Chondrocyte (in vitro differentiated cells): ENCODE data around the gene PNMA6E. TPM values are rescaled to one million over a fixed set of nuclear protein-coding genes. Genes with fewer than 3 reads are reported as not detected.

ENCODE experiments used
- DNase-seq: peaks from one replicate; pipeline ENCODE4 v3.0.0; 2021; ENCODE audit warnings: mixed read lengths, low spot score
- H3K27ac Mint-ChIP-seq: one replicate; pipeline ENCODE4 v1.8.0; 2021; ENCODE audit warnings: mild to moderate bottlenecking, moderate library complexity, mixed read lengths; ENCODE audit not compliant: unreplicated experiment
- H3K27me3 Mint-ChIP-seq: 2 replicates; pipeline ENCODE4 v1.8.0; 2021; ENCODE audit warnings: low read depth, mixed read lengths
- H3K36me3 Mint-ChIP-seq: 2 replicates; pipeline ENCODE4 v1.8.0; 2021; ENCODE audit warnings: low read depth, mixed read lengths
- H3K4me1 Mint-ChIP-seq: 2 replicates; pipeline ENCODE4 v1.8.0; 2021; ENCODE audit warnings: low read depth, mild to moderate bottlenecking, mixed read lengths
- H3K4me3 Mint-ChIP-seq: one replicate; pipeline ENCODE4 v1.8.0; 2021; ENCODE audit warnings: mild to moderate bottlenecking, moderate library complexity, mixed read lengths; ENCODE audit not compliant: unreplicated experiment
- H3K9me3 Mint-ChIP-seq: 2 replicates; pipeline ENCODE4 v1.8.0; 2021; ENCODE audit warnings: low read depth, mixed read lengths
- total RNA-seq: library from RNA; stranded (reverse); gene quantifications from 3 replicates; pipeline ENCODE4 v1.2.1, GENCODE V29; 2021
- TF ChIP-seq, protein P1 (sequence below): fragments of 200-600 bp; sonication (generic); IDR thresholded peaks from 2 replicates; pipeline ENCODE4 v1.5.0; 2021; ENCODE audit warnings: antibody characterized with exemption, mild to moderate bottlenecking, moderate library complexity

Gene PNMA6E
- total RNA-seq, 1 donor from 2014 or later = not detected

DNA sequence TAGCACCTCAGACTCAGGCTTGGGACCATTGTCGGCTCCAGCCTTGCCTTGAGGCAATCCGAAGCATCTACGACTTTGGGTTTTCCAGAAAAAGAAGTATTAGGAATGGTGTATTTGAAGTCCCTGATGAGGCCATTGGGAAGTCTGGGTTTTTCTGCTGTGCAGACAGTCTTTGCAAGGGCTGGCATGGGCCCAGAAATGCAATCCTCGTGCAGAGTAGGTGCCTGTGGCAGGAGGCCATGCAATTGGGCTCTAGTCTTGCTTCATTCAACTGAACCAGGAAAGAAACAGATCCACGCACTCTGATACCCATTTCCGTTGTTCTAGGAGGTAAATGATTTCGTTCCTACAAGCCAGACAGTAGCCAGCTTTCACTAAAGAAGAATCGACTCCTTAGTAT lies 22.5 kb upstream of the PNMA6E start:
- Mint-ChIP-seq H3K4me1 (no peaks in the 10 kb centered on the region), H3K9me3 (peaks cover 17% of the 10 kb centered on the region), H3K27me3 (no peaks in the 10 kb centered on the region), H3K36me3 (peaks cover 3% of the 10 kb centered on the region), H3K4me3 (no peak overlapping the region), H3K27ac (no peak overlapping the region)
- no peak for DNase-seq
- TF ChIP-seq, protein P1, sequence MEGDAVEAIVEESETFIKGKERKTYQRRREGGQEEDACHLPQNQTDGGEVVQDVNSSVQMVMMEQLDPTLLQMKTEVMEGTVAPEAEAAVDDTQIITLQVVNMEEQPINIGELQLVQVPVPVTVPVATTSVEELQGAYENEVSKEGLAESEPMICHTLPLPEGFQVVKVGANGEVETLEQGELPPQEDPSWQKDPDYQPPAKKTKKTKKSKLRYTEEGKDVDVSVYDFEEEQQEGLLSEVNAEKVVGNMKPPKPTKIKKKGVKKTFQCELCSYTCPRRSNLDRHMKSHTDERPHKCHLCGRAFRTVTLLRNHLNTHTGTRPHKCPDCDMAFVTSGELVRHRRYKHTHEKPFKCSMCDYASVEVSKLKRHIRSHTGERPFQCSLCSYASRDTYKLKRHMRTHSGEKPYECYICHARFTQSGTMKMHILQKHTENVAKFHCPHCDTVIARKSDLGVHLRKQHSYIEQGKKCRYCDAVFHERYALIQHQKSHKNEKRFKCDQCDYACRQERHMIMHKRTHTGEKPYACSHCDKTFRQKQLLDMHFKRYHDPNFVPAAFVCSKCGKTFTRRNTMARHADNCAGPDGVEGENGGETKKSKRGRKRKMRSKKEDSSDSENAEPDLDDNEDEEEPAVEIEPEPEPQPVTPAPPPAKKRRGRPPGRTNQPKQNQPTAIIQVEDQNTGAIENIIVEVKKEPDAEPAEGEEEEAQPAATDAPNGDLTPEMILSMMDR = no peak

DNA sequence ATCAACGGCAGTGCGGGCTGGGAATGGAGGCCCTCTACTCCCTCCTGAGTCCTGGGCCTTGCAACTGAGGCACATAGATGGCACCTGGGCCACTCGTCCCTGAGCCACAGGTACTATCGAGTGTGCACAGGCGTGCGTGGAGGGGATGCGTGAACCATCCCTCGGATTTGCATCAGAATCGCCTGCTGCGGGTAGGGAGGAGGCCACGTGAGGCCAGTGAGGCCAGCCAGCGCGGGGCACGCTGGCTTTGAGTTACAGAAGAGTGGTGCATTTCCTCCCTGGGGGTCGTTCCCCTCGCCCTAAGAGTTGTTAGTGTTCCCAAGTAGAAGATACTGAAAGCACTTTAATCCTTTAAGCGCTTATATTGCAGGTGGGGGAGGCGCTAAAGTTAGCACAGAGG lies 20.7 kb upstream of the PNMA6E start:
- TF ChIP-seq, protein P1 = no peak
- peaks cover 6% of the 10 kb centered on the region for H3K9me3 Mint-ChIP-seq

DNA sequence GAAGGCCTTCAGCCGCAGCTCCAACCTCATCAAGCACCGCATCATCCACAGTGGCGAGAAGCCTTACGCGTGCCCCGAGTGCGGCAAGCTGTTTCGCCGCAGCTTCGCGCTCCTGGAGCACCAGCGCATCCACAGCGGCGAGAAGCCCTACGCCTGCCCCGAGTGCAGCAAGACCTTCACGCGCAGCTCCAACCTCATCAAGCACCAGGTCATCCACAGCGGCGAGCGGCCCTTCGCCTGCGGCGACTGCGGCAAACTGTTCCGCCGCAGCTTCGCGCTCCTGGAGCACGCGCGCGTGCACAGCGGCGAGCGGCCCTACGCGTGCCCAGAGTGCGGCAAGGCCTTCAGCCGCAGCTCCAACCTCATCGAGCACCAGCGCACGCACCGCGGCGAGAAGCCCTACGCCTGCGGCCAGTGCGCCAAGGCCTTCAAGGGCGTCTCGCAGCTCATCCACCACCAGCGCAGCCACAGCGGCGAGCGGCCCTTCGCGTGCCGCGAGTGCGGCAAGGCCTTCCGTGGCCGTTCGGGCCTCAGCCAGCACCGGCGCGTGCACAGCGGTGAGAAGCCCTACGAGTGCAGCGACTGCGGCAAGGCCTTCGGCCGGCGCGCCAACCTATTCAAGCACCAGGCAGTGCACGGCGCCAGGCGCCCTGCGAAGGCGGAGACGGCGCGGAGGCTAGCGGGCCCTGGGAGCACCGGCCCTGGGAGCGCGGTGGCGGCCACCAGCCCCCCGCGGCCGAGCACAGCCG lies 19.9 kb upstream of the PNMA6E start:
- DNase-seq = no peak
- H3K4me1 Mint-ChIP-seq = no peaks in the 10 kb centered on the region

More for the DNA sequence above, 20.7 kb upstream of the PNMA6E start:
- Mint-ChIP-seq H3K4me1 (no peaks in the 10 kb centered on the region), H3K36me3 (peaks cover 3% of the 10 kb centered on the region), H3K4me3 (no peak overlapping the region), H3K27ac (no peak overlapping the region), H3K27me3 (peaks cover under 1% of the 10 kb centered on the region)
- DNase-seq = no peak

DNA sequence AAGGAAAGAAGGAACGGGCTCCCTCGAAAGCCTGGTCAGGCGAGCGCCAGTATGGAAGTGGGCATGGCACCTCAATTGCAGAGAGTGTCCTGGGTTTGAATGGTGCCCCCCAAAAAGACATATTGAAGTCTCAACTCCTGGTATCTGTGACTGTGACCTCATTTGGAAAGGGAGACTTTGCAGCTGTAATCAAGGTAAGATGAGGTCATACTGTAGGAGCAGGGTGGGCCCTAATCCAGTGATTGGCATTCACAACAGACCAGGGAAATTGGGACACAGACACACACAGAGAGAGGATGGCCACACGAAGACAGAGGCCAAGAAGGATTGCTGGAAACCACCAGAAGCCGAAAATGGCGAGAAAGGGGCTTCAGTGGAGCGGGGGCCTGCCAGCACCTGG lies 16.5 kb upstream of the PNMA6E start:
- TF ChIP-seq, protein P1 = no peak
- H3K27ac Mint-ChIP-seq = no peak overlapping the region
- no peak for DNase-seq
- H3K4me3 Mint-ChIP-seq = no peak overlapping the region
- peaks cover 11% of the 10 kb centered on the region for H3K9me3 Mint-ChIP-seq
- H3K36me3 Mint-ChIP-seq = peaks cover 1% of the 10 kb centered on the region
- H3K27me3 Mint-ChIP-seq = peaks cover 6% of the 10 kb centered on the region
- H3K4me1 Mint-ChIP-seq = no peaks in the 10 kb centered on the region

More for the DNA sequence above, 19.9 kb upstream of the PNMA6E start:
- TF ChIP-seq, protein P1 = no peak
- peaks cover 3% of the 10 kb centered on the region for H3K36me3 Mint-ChIP-seq
- H3K4me3 Mint-ChIP-seq = no peak overlapping the region
- H3K9me3 Mint-ChIP-seq = peaks cover 5% of the 10 kb centered on the region
- no peak overlapping the region for H3K27ac Mint-ChIP-seq
- H3K27me3 Mint-ChIP-seq = peaks cover 3% of the 10 kb centered on the region

DNA sequence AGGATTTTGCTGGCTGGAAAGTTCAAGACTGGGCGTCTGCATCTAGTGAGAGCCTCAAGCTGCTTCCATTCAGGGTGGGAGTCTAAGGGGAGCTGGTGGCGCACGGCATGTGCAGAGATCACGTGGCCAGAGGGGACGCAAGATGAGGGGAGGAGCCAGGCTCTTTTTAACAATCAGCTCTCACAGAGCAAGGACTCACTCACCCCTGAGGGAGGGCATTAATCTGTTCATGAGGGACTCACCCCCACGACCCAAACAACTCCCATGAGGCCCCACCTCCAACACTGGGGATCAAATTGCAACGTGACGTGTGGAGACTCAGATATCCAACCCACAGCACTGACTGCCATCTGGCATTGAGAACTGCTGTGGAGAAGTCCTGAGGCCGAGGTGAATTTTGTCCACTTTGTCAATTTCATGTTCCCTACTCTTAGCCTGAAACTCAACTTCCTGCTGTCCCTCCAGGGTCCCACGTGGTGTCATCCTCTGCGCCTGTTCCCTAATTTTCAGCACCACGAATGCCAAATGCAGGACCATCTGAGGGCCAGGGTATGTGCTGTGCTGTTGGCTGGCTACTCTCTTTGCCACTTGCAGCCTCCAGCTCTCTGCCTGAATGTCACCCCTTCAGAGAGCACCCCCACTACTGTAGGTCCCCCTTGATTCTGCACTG lies 15.8 kb upstream of the PNMA6E start:
- DNase-seq = peak; percentile 49
- H3K4me1 Mint-ChIP-seq = peaks cover 2% of the 10 kb centered on the region
- no peak overlapping the region for H3K27ac Mint-ChIP-seq
- peaks cover 11% of the 10 kb centered on the region for H3K9me3 Mint-ChIP-seq
- peaks cover 6% of the 10 kb centered on the region for H3K27me3 Mint-ChIP-seq
- H3K4me3 Mint-ChIP-seq = no peak overlapping the region
- peaks cover 1% of the 10 kb centered on the region for H3K36me3 Mint-ChIP-seq
- TF ChIP-seq, protein P1 = no peak
